Hematopoietic multipotent progenitor cell treated with erythropoietin and hydrocortisone succinate and interleukin-3 and kit ligand, for 17 days (in vitro differentiated cells): ENCODE measurements around the gene DZIP1L.
A peak's percentile ranks its signal among the peaks of the same experiment; 100 is the strongest.

ENCODE experiments used
- DNase-seq: peaks from one replicate; pipeline ENCODE4 v3.0.0-alpha.2; 2015; ENCODE audit warnings: low spot score

DZIP1L gene

DNA sequence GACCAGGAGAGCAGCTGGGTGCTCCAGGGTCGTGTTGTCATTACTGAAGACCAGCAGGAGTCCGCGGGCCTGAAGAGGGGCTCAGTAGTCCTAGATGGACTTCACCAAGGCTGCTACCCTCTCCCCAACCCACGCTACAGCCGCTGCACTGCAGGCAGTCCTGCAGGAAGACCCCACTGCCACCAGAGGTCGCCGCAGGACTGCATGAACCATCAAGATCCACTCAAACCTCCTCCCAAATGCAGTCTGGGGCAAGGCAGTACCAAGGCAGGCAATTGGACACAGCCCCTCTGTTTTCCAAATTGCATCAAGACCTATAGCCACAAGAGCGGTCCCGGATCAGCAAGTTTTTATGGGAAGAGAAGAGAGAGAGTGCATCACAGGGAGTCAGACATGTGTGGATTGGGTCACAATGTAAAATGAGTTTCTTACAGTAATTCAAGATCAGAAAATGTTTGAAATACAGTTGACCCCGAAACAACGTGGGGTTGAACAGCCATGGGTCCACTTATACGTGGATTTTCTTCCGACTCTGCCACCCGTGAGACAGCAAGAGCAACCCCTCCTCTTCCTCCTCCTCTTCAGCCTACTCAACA is 46.7 kb downstream of the DZIP1L start:
- peak; percentile 68 for DNase-seq

DNA sequence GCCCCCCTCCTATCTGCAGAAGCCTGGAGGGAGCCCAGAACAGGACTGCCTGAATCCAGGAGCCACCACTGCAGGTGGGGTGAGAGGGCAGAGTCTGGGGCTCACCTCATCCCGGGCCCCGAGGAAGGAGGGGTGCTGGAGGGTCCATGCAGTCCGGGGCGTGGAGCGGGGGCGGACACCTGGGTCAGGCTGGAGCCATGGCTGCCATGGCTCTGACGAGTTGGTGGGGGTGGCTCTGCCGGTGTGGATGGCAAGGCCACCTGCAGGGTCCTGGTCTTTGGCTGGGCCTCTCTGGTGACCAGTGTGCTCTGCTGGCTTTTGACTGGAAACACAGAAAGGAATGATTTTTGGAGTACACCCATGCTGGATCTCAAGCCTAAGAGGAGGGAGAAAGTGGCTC is 47.4 kb downstream of the DZIP1L start:
- DNase-seq: no peak

DNA sequence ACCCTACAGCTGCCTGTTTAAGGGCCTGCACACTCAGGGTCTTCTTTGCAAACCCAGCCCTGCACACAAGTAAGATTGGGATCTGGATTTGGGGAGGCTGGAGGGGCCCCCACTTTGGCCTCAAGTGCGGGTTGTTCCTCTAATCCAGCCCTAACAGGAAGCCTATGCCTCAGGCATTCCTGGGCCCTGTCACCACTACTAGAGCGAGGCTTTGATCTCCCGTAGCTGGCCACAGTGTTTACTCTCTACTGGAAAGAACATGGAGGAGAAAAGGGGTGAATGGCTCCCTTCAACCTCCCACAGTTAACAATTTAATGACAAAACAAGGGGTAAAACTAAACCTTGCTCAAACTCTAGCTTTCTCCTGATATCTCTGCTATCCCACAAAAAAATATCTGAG is 48.4 kb downstream of the DZIP1L start:
- DNase-seq: no peak

DNA sequence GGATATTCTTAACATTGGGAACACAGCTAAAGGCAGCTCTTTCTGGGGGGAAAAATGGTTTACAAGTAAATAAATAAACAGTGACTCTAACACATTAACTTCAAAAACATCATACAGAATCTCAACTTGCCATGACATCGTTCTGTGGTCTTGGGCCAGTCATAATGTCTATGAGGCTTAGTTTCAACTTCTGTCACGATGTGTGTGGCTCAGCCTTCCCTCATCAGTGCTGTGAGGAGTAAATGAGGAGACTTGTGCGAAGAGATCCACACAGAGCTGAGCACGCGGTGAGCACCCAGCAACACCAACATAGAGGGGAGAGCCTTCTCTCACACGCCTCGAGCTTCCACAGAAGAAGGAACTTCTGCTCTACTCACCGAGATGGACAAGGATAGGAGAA is 49.0 kb downstream of the DZIP1L start:
- no peak for DNase-seq

DNA sequence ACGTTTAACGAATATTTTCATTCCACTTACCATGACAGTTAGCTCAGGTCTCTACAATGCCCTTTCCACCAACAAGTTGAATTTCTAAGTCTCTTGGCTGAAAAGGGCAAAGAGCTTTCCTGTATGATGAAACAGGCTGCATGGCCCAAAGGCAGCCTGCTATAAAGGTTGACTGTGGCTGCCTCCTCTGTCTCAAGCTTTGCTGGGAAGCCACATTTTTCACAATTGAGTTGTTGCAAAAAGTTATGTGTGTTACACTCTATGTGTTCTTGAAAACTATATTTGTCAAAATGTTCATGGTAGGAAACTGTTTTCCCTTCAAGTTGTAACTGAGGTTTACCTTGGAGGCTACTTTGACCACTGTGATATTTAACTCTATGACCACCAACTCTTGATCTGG is 49.5 kb downstream of the DZIP1L start:
- no peak for DNase-seq

DNA sequence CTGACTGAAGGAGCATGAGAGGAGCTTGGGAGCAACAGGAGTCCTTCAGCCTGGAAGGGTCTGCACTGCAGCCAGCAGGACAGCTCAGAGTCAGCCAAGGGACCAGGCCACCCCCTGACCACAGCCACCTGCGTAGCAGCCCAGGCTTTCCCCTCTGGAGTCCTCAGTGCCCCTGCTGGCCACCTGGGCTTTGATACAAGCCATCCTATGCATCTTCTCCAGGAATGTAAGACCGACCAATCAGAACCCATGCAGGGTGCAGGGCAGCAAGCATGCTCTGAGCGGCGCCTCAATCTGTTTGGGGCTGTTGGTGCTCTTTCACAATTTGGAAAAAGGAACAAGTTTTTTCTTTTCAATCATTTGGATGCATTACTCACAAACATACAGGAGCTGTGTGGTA is 52.0 kb downstream of the DZIP1L start:
- no peak for DNase-seq

DNA sequence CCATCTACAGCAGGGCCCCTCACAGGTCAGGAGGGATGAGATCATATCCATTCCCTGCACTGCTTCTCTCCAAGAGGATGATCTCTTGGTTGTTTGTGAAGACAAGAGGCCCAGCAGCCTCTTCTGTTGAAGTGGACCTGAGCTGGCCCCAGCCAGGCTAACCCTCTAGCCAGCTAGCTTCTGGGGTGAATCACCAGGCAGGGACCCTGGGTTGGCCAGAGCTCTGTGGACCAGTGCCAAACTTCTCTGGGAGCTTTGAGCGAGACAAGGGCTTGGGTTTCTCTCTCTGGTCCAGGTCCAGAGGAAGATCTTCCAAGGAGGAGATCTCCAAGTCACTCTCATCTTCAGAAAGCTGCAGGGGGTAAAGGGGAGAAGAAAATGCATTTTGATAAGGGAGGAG is 52.8 kb downstream of the DZIP1L start:
- no peak for DNase-seq

DNA sequence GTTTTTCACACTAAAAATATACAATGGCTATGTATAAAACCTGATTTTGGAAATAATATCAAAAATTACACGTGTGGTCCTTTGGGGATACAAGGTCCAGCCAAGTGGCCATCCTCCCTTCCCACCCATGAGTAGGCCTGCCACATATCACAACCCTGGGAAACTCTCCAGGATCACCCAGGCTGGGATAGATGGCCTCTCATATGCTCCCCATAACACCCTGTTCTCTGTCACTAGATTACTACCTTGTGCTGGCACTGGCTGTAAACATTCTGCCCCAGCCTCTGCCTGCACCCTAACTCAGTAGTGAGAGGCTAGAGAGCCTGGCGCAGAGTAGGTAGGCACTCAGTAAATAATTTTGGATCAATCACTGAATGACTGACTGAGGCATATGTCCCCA is 53.4 kb downstream of the DZIP1L start:
- DNase-seq: no peak

DNA sequence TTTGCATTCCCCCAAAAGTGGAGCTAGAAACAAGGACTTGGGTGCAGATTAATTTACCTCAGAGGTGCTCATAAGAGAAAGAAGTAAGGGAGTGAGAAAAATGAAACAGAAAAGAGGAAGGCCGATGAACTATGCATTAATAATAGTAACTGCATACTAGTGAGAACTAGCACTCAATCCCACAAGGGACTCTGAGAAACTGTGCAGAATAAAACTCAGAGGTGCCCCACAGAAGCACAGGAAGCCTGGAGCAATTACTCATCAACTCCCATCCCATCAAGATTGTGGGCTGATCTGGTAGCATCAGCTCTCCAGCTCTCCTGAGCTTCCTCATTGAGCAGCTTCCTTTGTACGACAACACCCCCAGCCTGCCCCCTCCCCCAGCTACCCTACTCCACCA is 54.6 kb downstream of the DZIP1L start:
- no peak for DNase-seq

DNA sequence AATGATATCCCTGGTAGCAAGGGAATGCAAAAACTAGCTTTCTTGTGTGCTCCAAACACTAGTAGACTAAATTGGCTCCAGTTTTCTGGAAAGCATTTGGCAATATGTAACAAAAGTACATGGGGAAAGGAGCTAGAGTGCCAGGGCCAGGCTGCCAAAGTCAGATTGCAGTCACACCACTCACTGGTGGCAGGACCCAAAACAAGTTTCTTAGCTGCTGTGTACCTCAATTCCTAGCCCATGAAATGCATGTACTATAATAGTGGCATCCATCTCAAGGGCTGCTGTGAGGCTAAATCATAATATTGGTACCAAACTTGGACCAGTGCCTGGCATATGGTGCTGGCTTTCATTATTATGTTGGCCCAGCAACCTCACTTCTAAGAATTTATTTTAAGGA is 56.1 kb downstream of the DZIP1L start:
- DNase-seq: no peak

DNA sequence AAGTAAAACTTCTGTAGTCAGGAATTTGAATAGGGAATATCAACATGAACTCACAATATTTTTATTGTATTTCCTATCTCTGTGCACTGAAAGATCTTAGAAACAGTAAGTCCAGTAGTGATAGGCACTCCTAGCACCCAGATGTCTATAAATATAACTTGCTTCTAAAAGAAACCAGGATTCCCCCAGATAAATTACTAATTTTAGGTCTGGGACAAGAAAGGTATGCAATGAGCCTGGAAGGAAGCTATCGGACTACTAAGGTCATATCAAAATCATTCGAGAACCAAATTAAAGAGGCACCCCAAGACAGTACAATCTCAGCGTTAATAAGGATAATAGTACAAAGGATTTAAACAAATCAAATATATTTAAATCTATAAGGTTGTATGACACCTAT is 58.0 kb downstream of the DZIP1L start:
- no peak for DNase-seq

DNA sequence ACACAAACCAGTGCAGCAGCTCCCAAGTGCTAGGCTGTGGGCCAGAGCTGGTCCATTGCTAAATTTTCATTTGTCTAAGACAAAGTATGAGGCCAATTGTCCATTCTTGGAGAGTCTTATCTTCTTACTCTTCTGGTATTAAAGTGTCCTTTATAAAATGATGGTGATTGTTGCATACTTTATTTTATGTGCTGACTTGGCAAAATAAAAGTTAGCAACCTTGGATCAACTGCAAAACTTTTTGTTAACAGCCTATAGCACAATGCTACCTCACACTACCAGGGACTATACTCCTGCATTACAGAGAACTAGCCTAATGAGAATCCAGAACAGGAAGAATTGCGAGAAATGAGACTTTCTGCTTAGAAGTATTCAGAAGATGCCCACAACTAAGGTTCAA is 61.4 kb downstream of the DZIP1L start:
- no peak for DNase-seq

DNA sequence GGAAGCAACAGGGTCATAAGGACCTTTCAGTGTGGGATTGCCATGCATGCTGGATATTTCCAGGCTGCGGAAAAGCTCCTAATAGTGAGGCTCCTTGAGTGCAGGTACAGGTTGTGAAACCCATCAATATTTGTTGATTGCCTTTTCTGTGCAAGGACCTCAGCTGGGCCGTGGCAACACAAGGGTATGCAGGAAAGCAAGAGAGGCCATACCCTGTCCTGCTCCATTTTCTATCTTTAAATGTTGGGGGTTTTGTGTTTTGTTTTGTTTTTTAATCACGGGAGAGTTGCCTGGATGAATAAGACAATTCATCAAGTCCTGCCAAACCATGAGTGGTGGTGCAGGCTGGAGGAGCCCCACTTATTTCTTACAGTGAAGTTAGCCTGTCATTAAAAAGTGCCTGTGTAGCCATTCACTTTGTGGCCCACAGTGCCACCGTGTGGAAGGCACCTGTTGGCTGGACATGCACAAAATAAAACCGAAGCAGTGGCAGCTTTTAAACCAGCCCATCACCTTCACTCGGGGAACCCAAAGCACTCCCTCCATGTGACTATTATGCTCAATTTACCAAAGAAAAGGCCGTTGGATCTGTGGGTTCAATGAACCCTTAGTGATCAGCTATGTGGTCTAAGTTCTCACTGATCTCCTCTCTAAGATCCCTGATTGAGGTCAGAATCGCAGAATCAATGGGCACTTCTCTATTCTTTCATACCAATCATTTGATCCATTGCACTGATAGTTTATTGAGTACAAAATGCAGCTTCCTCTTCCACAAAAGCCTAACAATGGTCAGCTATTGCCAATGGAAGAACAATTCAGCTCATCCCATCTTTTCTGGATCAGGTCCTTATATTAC is 63.2 kb downstream of the DZIP1L start:
- peak; percentile 6 for DNase-seq

DNA sequence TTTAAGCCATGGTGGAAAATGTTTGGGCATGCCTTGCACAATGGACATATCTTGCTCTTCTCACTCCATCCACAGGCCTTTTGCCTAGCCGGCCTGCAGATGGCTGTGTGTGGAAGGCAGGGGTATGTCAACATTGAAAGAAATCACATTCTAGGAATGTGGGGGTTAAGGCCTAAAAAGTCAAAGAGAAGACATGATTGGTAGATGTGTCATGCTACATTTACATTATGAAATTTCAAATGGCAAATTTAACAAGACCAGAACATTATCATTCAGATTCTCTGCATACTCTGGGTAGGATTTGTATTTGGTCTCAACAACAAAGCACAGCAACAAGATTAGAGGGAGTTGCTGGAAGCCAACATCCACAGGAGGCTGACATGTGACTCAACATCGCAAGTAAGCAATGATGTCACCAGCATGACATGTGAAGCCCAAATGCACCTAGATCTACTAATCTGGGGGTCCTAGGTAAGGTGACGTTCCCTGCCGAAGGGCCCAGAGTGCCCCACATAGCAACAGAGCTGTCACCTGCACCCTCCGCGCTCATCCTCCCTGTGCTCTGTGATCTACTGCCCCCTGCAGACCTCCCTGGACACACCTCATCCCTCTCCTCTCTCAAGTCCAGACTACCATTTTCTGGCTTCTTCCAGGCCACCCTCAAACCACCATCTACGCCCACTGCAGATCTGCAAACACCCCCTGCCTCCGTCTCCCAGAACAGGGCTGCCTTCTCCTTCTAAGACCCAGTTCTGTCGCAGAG is 66.1 kb downstream of the DZIP1L start:
- no peak for DNase-seq

DNA sequence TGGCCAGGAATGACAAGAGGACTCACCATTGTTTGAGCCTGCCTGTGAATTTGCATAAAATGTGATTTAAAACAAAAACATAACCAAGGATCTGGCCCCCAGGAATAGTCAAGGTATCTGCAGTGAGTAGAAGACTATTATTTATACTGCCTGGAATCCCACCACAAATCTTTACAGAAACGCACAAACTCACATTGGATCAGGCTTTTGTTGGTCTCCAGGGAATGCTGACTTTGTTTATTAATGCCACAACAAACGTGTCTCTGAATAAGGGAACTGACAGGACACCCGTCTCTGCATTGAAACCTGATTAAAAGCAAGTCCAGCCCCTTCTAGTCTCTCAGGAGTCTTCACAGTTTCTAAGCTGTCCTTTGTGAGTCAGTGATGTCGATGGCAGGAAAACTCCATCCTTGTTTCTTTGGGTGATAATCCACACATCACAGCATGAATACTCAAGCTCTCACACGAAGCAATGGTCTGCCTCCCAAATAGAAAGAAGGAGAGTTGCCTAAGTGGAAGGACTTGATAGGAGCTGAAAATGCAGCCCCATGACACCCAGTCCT is 67.7 kb downstream of the DZIP1L start:
- no peak for DNase-seq

DNA sequence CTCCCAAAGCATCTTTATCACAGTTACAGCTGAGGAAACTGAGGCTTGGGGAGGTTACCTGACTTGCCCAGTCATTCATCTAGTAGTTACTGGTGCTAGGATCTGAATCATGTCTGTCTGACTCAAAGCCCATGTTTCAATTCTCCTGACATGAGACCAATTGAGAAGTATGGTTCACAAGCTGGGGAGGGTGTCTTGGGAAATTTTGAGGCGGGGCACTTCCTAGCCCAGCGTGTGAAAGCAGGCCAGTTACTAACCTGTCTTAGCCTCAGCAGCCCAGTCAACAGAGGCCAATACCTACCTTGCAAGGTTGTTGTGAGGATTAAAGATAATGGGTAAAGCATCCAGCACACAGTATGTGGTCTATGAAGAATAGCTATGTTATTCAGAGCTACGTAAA is 68.5 kb downstream of the DZIP1L start:
- DNase-seq: no peak

DNA sequence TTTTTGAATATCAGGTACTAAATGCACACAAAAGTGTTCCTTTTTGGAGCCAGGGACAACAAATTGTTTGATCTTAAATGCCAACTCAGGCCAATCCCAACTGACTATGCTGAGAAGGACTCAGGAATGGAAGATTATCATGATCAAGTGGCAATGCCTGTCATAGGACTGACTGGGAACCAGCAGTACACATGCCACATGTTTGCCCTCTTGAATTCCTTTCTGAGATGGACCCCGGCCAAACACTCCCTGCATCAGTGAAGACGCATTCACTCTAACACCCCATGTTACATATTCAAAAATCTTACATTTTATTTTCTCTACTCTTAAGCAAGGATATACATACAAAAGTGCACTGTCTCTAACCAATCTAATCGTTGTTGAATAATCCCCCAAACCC is 69.3 kb downstream of the DZIP1L start:
- no peak for DNase-seq

DNA sequence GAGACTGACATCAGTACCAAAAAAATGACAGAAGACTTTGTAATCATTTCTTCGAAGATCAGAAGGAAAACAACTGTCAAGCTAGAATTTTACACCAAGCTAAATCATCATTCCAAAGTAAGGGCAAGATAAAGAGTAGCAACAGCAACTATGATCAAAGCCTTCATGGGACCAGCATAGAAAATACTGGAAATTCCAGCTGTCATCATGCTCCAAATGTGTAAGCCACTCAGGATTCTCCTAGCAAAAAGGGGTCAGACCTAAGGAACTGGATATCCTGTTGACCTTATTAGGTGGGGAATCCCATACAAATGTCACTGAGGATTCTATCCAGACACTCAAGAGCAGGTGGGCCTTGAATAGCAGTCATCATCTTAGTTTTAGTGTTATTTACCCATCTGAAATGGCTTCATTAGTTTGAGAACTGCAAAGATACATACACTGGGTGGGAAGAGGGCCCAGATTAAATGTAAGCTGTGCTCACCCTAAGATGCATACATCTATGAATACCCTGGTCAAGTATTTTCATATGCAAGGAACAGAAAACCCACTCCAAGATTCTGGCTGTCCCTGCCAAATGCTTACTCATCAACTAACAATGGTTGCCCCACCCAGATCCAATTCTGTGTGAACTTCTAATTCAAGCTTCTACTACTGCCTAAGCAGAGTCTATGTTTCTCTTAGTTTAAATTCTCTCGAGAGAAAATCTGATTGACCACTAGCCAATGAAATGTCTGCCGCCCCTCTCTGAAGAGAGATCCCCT is 72.0 kb downstream of the DZIP1L start:
- DNase-seq: no peak

DNA sequence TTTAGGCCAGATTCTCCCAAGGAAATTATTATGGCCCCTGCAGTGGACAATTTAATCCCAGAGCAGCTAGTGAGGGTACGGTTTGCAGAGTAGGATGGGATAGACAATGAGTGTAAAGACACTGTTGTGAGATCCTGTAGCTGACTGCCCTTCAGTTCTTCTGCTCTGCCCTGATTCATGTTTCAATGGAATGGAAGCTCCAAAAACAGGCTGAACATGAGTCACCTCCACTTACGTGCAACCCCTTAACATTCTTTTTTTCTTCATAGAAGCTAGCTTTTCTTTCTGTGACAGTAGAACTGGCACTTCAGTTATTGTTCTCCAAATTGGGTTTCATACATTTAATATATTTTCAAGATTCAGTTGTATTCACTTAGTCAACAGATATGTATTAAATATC is 73.4 kb downstream of the DZIP1L start:
- DNase-seq: no peak

DNA sequence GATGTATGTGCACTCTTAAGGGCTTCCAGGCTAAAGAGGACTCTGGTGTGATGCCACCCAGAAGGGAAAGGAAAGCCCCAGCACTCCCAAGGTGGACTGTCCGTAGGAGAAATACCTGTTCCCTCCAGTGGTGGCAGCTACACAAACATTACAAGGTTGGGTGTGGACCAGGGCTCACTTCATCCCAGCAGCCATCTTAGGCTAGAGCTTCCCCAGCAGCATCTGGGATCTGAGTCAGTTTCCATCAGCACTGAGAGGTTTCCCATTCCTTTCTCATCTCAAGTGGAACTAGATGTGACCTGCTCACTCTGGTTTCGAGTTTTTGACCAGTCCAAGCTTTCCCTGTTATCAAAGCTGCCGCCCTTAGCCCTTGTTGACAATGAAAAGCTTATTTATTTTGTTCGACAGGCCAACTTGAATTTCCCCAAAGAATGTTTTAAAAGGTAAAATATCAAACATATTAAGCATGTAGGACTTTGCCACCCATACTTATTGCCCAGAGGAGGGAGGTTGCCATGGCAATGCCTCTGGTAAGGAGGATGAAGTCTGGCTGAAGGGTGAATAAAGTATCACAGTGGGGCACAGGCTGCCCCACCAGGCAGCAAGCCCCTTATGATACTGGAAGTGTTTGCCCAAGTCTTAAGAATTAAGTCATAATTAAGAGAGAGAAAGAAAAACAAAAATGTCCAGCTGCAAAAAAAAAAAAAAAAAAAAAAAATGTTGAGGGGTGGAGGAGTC is 76.5 kb downstream of the DZIP1L start:
- no peak for DNase-seq

DNA sequence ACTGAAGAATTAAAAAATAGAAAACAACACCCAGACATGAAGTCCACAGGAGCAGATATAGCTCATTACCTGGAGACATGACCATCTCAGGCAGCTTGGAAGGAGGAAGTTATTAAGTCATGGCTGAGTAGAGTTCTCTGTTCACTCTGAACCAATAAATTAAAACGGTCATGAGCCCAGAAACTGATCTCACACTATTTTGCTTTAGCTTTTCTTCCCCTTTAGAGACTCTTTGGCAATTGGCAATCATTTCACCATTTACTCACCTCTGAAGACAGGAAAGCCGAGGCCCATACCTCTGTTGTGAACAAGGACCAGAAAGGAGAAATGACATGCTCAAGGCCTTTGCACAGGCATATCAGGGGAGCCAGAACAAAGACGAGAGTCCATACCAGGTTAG is 78.8 kb downstream of the DZIP1L start:
- no peak for DNase-seq
